AG04449 (cell line): Measurements from ENCODE around the gene MTMR1.

ENCODE experiments used
- CTCF ChIA-PET: fragments of 350-600 bp; formaldehyde crosslinking; extraction: SDS; loops from one replicate; lab custom pipeline; 2021; ENCODE audit warnings: antibody characterized with exemption; lab: Yijun Ruan, JAX
- POLR2A ChIA-PET: fragments of 400-600, 350-600 bp; formaldehyde crosslinking; extraction: SDS; loops from one replicate; lab custom pipeline; 2020; ENCODE audit warnings: antibody characterized with exemption, inconsistent platforms; lab: Yijun Ruan, JAX
- DNase-seq: peaks from one replicate; pipeline ENCODE4 v3.0.0-alpha.2; 2010; ENCODE audit warnings: low read depth, low spot score
- H3K4me3 ChIP-seq: 2 replicates; pipeline ENCODE4 v1.5.1; 2011; ENCODE audit warnings: low read depth, mild to moderate bottlenecking, control low read depth, low read length
- TF ChIP-seq, protein P1 (sequence below): IDR thresholded peaks from one replicate; pipeline ENCODE4 v1.5.1; 2011; ENCODE audit warnings: mild to moderate bottlenecking, moderate library complexity, low read length, control low read depth, inconsistent platforms; ENCODE audit not compliant: insufficient read depth; ENCODE audit errors: missing control alignments

The MTMR1 gene

GRCh38 chrX:150736475-150736874 is 43.3 kb downstream of the MTMR1 start:
- POLR2A ChIA-PET = no interaction called here
- H3K4me3 ChIP-seq = no peak overlapping the region
- CTCF ChIA-PET = no interaction called here
- TF ChIP-seq, protein P1, sequence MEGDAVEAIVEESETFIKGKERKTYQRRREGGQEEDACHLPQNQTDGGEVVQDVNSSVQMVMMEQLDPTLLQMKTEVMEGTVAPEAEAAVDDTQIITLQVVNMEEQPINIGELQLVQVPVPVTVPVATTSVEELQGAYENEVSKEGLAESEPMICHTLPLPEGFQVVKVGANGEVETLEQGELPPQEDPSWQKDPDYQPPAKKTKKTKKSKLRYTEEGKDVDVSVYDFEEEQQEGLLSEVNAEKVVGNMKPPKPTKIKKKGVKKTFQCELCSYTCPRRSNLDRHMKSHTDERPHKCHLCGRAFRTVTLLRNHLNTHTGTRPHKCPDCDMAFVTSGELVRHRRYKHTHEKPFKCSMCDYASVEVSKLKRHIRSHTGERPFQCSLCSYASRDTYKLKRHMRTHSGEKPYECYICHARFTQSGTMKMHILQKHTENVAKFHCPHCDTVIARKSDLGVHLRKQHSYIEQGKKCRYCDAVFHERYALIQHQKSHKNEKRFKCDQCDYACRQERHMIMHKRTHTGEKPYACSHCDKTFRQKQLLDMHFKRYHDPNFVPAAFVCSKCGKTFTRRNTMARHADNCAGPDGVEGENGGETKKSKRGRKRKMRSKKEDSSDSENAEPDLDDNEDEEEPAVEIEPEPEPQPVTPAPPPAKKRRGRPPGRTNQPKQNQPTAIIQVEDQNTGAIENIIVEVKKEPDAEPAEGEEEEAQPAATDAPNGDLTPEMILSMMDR = no peak
- DNase-seq = no peak

DNA sequence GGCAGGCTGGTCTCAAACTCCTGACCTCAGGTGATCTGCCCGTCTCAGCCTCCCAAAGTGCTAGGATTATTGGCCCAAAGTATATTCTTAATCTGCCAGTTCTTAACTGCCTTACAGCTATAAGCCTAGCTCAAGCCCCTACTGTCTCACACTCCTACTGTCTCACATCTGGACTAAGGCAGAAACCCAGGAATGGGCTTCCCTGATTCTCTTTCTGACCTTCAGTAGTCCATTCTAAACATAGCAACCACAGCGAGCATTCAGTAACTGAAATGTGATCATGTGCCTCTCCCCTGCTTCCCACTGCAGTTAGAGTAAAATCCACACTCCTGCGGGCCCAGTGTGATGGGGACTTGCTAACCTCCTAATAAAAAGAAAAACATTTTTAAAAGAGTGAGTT is 58.9 kb downstream of the MTMR1 start:
- CTCF ChIA-PET = no interaction called here
- POLR2A ChIA-PET = no interaction called here
- no peak overlapping the region for H3K4me3 ChIP-seq
- TF ChIP-seq, protein P1 = no peak
- DNase-seq = no peak

GRCh38 chrX:150753357-150753756 is 60.2 kb downstream of the MTMR1 start:
- TF ChIP-seq, protein P1 = no peak
- ChIA-PET POLR2A (no interaction called here), CTCF (no interaction called here)
- no peak overlapping the region for H3K4me3 ChIP-seq
- DNase-seq = no peak

DNA sequence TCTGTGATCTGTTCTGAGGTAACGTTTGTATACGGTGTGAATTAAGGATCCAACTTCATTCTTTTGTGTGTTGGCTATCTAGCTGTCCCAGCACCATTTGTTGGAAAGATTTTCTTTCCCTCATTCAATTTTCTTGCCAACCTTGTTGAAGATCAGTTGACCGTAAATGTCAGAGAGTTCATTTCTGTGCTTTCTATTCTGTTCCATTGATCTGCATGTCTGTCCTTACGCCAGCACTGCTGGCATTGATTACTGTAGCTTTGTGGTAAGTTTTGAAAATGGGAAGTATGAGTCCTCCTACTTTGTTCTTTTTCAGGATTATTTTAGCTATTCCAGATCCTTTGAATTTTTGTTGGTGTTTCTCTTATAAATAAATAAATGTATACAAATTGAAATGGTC is 60.8 kb downstream of the MTMR1 start:
- CTCF ChIA-PET = no interaction called here

DNA sequence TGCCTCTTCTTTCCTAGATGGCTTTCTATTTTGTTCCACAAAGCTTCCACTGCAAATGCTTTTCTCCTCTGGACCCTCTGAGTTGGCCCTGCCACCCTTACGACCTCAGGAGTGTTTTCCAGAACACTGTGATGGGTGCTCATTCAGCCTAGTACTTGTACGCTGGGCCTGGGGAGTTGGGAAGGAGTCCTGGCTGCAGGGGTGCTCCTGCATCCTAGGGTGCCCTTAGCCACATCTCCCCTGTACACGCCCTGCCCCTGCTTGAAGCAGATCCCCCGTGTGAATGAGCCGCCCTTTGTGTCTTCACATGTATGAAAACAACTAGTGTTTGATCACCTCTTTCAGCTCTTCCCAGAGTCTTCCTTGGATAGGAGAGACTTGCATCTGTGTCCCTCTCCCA is 64.2 kb downstream of the MTMR1 start:
- TF ChIP-seq, protein P1 = no peak
- ChIA-PET CTCF (interaction anchor here (0.9 kb wide), 1 partner anchor 324 kb away, joined by 3 read pairs; no protein-coding TSS in a partner anchor), POLR2A (interaction anchor here (0.5 kb wide), 1 partner anchor 65 kb away, joined by 3 read pairs; no protein-coding TSS in a partner anchor)
- no peak for DNase-seq
- no peak overlapping the region for H3K4me3 ChIP-seq

More for the DNA sequence above, 60.8 kb downstream of the MTMR1 start:
- no peak for DNase-seq
- POLR2A ChIA-PET = no interaction called here
- TF ChIP-seq, protein P1 = no peak
- H3K4me3 ChIP-seq = no peak overlapping the region

GRCh38 chrX:150759568-150760416 is 66.6 kb downstream of the MTMR1 start:
- POLR2A ChIA-PET = no interaction called here
- CTCF ChIA-PET = no interaction called here
- no peak for DNase-seq
- TF ChIP-seq, protein P1 = no peak
- H3K4me3 ChIP-seq = no peak overlapping the region
